Neural cell (in vitro differentiated cells): ENCODE measurements around the gene SAMD14. TPM values are rescaled to one million over a fixed set of nuclear protein-coding genes. Genes with fewer than 3 reads are reported as not detected.

Source experiments
- H2AFZ ChIP-seq: fragments of 200-600, 300-800 bp; sonication (generic), shearing (Covaris generic); 2 replicates; pipeline ENCODE4 v1.6.0; 2014; ENCODE audit warnings: low read depth, mild to moderate bottlenecking, antibody characterized with exemption, low read length, moderate library complexity
- H3F3A ChIP-seq: fragments of 200-600 bp; shearing (Covaris generic); 2 replicates; pipeline ENCODE4 v1.6.1; 2016; ENCODE audit warnings: mild to moderate bottlenecking, moderate library complexity, mixed read lengths, antibody characterized with exemption, low read length; ENCODE audit not compliant: insufficient read depth, poor library complexity, severe bottlenecking
- H3K27ac ChIP-seq: fragments of 200-600, 300-800 bp; sonication (generic), shearing (Covaris generic); 2 replicates; pipeline ENCODE4 v1.5.1; 2014; ENCODE audit warnings: mild to moderate bottlenecking, low read length, moderate library complexity
- H3K27me3 ChIP-seq: fragments of 300-800, 200-600 bp; sonication (generic), shearing (Covaris generic); 2 replicates; pipeline ENCODE4 v1.6.0; 2014; ENCODE audit warnings: mild to moderate bottlenecking, low read depth, low read length, moderate library complexity; ENCODE audit not compliant: insufficient read depth
- H3K36me3 ChIP-seq: fragments of 300-800, 200-600 bp; sonication (generic), shearing (Covaris generic); 2 replicates; pipeline ENCODE4 v1.5.1; 2014; ENCODE audit warnings: mild to moderate bottlenecking, antibody characterized with exemption, low read length, moderate library complexity; ENCODE audit not compliant: insufficient read depth
- H3K4me2 ChIP-seq: fragments of 300-800, 200-600 bp; sonication (generic), shearing (Covaris generic); 2 replicates; pipeline ENCODE4 v1.6.0; 2014; ENCODE audit warnings: mild to moderate bottlenecking, low read length
- H3K4me3 ChIP-seq: fragments of 300-800, 200-600 bp; sonication (generic), shearing (Covaris generic); 2 replicates; pipeline ENCODE4 v1.5.1; 2014; ENCODE audit warnings: mild to moderate bottlenecking, low read length, moderate library complexity
- H3K79me2 ChIP-seq: fragments of 200-600 bp; shearing (Covaris generic); replicated peaks from 2 replicates; pipeline ENCODE4 v1.6.0; 2014; ENCODE audit warnings: mild to moderate bottlenecking, low read length, moderate library complexity; ENCODE audit not compliant: insufficient read depth
- H3K9ac ChIP-seq: fragments of 300-800, 200-600 bp; sonication (generic), shearing (Covaris generic); 2 replicates; pipeline ENCODE4 v1.6.1; 2016; ENCODE audit warnings: mild to moderate bottlenecking, low read length, mixed read lengths
- H3K9me2 ChIP-seq: fragments of 200-600 bp; shearing (Covaris generic); 2 replicates; pipeline ENCODE4 v1.6.1; 2016; ENCODE audit warnings: mild to moderate bottlenecking, low read length, mixed read lengths; ENCODE audit not compliant: insufficient read depth
- H3K9me3 ChIP-seq: fragments of 200-600, 300-800 bp; sonication (generic), shearing (Covaris generic); 2 replicates; pipeline ENCODE4 v1.6.1; 2016; ENCODE audit warnings: mild to moderate bottlenecking, mixed run types, low read length, moderate library complexity, mixed read lengths
- H4K20me1 ChIP-seq: fragments of 200-600 bp; shearing (Covaris generic); 2 replicates; pipeline ENCODE4 v1.6.1; 2016; ENCODE audit warnings: mild to moderate bottlenecking, mixed run types; ENCODE audit not compliant: insufficient read depth
- CTCF ChIP-seq: fragments of 450-650 bp; IDR thresholded peaks from 2 replicates; pipeline ENCODE4 v1.5.1; 2014; ENCODE audit warnings: antibody characterized with exemption, mild to moderate bottlenecking, moderate library complexity; ENCODE audit not compliant: poor library complexity, severe bottlenecking
- EP300 ChIP-seq: fragments of 450-650 bp; conservative IDR thresholded peaks from 2 replicates; pipeline ENCODE4 v1.6.1; 2014; ENCODE audit warnings: antibody characterized with exemption, mild to moderate bottlenecking, moderate library complexity; ENCODE audit not compliant: poor library complexity, severe bottlenecking
- EZH2 ChIP-seq: fragments of 200-600, 300-800 bp; shearing (Covaris generic), sonication (generic); IDR thresholded peaks from 2 replicates; pipeline ENCODE4 v1.6.1; 2014; ENCODE audit warnings: antibody characterized with exemption, low read length, borderline replicate concordance, mild to moderate bottlenecking; ENCODE audit not compliant: insufficient read depth, poor library complexity, severe bottlenecking
- MXI1 ChIP-seq: fragments of 450-650 bp; conservative IDR thresholded peaks from 2 replicates; pipeline ENCODE4 v1.6.1; 2014; ENCODE audit warnings: antibody characterized with exemption, mild to moderate bottlenecking; ENCODE audit not compliant: poor library complexity, severe bottlenecking
- POLR2AphosphoS5 ChIP-seq: IDR thresholded peaks from 2 replicates; pipeline ENCODE4 v1.6.1; 2012
- RAD21 ChIP-seq: fragments of 450-650 bp; conservative IDR thresholded peaks from 2 replicates; pipeline ENCODE4 v1.6.1; 2014; ENCODE audit warnings: antibody characterized with exemption, mild to moderate bottlenecking, moderate library complexity
- REST ChIP-seq: IDR thresholded peaks from 2 replicates; pipeline ENCODE4 v1.6.1; 2012; ENCODE audit warnings: borderline replicate concordance
- SMC3 ChIP-seq: fragments of 450-650 bp; conservative IDR thresholded peaks from 2 replicates; pipeline ENCODE4 v1.6.1; 2014; ENCODE audit warnings: antibody characterized with exemption, mild to moderate bottlenecking, moderate library complexity; ENCODE audit not compliant: poor library complexity
- TAF1 ChIP-seq: IDR thresholded peaks from 2 replicates; pipeline ENCODE4 v1.6.1; 2012; ENCODE audit warnings: low read depth
- polyA plus RNA-seq: library from polyadenylated mRNA; depleted of rRNA; stranded (reverse); fragments of >200 nt; gene quantifications from 2 replicates; pipeline ENCODE4 v1.2.3, GENCODE V29; 2014

SAMD14 gene
- polyA plus RNA-seq, 1 donor from 2014 or later, result 105 TPM

- Histone ChIP-seq H3F3A (no peaks in the 10 kb centered on the region), H3K27ac (no peak overlapping the region), H3K4me3 (no peak overlapping the region), H3K9ac (no peak overlapping the region), H4K20me1 (no peaks in the 10 kb centered on the region), H3K36me3 (peaks cover 6% of the 10 kb centered on the region), H3K9me2 (no peaks in the 10 kb centered on the region), H3K79me2 (no peaks in the 10 kb centered on the region), H3K9me3 (no peaks in the 10 kb centered on the region), H2AFZ (no peak overlapping the region), H3K4me2 (no peak overlapping the region), H3K27me3 (no peaks in the 10 kb centered on the region)
- TF ChIP-seq MXI1, result no peak
- no peak for TF ChIP-seq TAF1
- TF ChIP-seq EP300, result no peak
- no peak for TF ChIP-seq RAD21
- TF ChIP-seq REST, result no peak
- TF ChIP-seq POLR2AphosphoS5, result no peak
- no peak for TF ChIP-seq CTCF
- no peak for TF ChIP-seq EZH2
- TF ChIP-seq SMC3, result no peak
Observed at GRCh38 chr17:50067996-50068395, 62.0 kb downstream of the SAMD14 start.

GRCh38 chr17:50066995-50067394 lies 63.0 kb downstream of the SAMD14 start:
- Histone ChIP-seq H3K36me3 (peaks cover 6% of the 10 kb centered on the region), H3K4me3 (no peak overlapping the region), H3K79me2 (no peaks in the 10 kb centered on the region), H2AFZ (no peak overlapping the region), H4K20me1 (no peaks in the 10 kb centered on the region), H3K4me2 (no peak overlapping the region), H3K27me3 (no peaks in the 10 kb centered on the region), H3K9ac (no peak overlapping the region), H3K9me3 (no peaks in the 10 kb centered on the region), H3F3A (no peaks in the 10 kb centered on the region), H3K9me2 (no peaks in the 10 kb centered on the region), H3K27ac (no peak overlapping the region)
- TF ChIP-seq EZH2 (no peak), RAD21 (no peak), REST (no peak), EP300 (no peak), SMC3 (no peak), CTCF (no peak), TAF1 (no peak), POLR2AphosphoS5 (no peak), MXI1 (no peak)
